Measurements from ENCODE around the gene CD276.
"Not testable (repeated sequence)": the region's sequence is repeated elsewhere in the genome, so short reads cannot be mapped to it uniquely, and the experiment has no call there.

CD276 gene

DNA sequence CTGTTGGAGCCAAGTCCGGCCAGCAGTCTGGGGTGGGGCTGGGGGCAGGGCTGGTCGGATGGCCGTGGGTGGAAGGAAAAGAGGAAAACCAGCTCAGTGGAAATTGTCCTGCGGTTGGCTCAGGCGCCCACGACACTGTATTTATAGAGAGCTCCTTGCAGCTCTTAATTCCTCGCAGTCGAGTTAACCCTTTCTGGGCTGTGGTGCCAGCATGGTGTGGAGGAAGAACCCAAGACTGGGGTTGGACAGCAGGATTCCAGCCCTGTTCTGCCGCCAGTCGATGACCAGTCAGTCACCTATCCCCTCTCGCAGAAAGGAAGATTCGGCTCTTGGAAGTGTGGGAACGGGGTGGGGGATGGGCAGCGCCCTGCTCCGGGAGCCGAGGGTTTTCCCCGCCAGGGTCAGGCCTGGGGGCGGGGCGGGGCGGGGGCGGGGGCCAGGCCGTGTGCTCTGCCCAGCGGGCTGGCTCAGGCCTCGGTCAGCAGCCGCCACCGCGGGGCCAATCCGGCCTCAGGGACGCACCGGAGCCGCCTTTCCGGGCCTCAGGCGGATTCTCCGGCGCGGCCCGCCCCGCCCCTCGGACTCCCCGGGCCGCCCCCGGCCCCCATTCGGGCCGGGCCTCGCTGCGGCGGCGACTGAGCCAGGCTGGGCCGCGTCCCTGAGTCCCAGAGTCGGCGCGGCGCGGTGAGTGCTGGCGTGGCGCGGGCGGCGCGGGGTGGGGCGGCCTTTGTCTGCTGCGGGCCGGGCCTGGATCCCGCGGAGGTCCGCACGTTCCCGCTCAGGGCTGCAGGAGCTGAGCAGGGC lies at the start of gene CD276:
TSS of gene CD276 (plus strand) at position 607 of the 804 bp plus-strand sequence. CDS start 15,257 bp downstream, outside the sequence.
- ATAC-seq = peak; percentile 43
- Mint-ChIP-seq H3K9me3 (no peaks in the 10 kb centered on the region), H3K36me3 (no peaks in the 10 kb centered on the region), H3K4me1 (peaks cover 13% of the 10 kb centered on the region), H3K4me3 (peak within 1 kb of the TSS; percentile 67), H3K27me3 (peaks cover 55% of the 10 kb centered on the region), H3K27ac (no peak within 1 kb of the TSS)

GRCh38 chr15:73637527-73637926 lies 46.7 kb upstream of the CD276 start:
- Mint-ChIP-seq H3K9me3 (peaks cover 10% of the 10 kb centered on the region), H3K36me3 (peaks cover 5% of the 10 kb centered on the region), H3K27me3 (peaks cover 24% of the 10 kb centered on the region), H3K27ac (no peak overlapping the region), H3K4me3 (no peak overlapping the region), H3K4me1 (peaks cover 27% of the 10 kb centered on the region)
- no peak for ATAC-seq

DNA sequence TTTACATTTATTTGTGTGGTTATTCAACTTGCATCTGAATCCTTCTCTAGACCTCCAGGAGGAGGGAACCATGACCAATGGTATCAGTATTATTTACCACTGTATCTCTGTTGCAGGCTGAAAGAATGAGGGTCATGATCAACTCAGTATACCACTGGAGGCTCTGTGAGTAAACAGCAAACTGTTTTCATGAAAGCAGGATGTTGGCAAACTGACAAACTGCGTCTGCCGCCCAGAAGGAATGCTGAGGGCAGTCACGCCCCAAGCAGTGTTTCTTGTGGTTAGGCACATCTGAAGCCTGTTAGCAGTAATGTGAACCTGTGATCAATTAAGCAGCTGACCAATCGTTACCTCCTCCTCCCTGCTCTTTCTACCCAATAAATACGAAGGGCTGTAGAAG lies 44.7 kb upstream of the CD276 start:
- H3K27ac Mint-ChIP-seq, H3K4me3 Mint-ChIP-seq, ATAC-seq, H3K9me3 Mint-ChIP-seq, H3K36me3 Mint-ChIP-seq: not testable (repeated sequence)
- Mint-ChIP-seq H3K4me1 (peaks cover 17% of the 10 kb centered on the region), H3K27me3 (peaks cover 24% of the 10 kb centered on the region)

DNA sequence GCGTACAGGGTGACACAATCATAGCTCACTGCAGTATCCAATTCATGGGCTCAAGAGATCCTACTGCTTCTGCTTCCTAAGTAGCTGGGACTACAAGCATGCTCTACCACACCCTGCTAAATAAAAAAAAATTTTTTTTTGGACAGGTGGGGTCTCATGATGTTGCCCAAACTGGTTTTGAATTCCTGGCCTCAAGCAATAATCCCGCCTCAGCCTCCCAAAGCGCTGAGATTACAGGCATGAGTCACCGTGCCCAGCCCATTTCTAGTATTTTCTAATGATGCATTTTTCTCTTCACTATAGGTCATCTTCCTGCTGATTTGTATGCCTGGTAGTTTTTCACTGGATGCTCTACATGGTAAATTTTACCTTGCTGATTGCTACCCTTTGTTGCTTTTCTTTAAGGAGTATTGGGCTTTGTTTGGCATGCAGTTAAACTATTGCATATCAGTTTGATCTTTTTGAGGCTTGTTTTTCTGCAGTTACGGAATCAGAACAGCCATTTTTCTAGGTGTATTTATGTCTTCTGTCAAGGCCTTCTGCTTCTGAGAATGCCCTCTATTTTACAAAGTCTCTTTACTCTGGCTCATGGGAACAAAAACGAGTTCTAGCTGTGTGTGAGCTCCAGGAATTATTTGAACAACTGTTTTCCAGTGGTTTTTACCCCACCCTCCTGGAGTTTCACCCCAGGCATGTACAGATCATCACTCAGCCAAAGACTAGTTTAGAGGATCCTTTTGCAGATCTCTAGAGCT lies 36.7 kb upstream of the CD276 start:
- H3K9me3 Mint-ChIP-seq = peaks cover 3% of the 10 kb centered on the region
- no peaks in the 10 kb centered on the region for H3K4me1 Mint-ChIP-seq
- H3K36me3 Mint-ChIP-seq = no peaks in the 10 kb centered on the region
- H3K27ac Mint-ChIP-seq = no peak overlapping the region
- peaks cover 59% of the 10 kb centered on the region for H3K27me3 Mint-ChIP-seq
- no peak for ATAC-seq
- H3K4me3 Mint-ChIP-seq = no peak overlapping the region

- Mint-ChIP-seq H3K27me3 (peaks cover 60% of the 10 kb centered on the region), H3K9me3 (peaks cover 3% of the 10 kb centered on the region), H3K27ac (no peak overlapping the region), H3K4me3 (no peak overlapping the region), H3K36me3 (no peaks in the 10 kb centered on the region), H3K4me1 (no peaks in the 10 kb centered on the region)
- no peak for ATAC-seq
Observed at GRCh38 chr15:73648014-73648295, 36.2 kb upstream of the CD276 start.

- no peak overlapping the region for H3K27ac Mint-ChIP-seq
- no peaks in the 10 kb centered on the region for H3K36me3 Mint-ChIP-seq
- no peak overlapping the region for H3K4me3 Mint-ChIP-seq
- no peak for ATAC-seq
- peaks cover 3% of the 10 kb centered on the region for H3K9me3 Mint-ChIP-seq
- H3K4me1 Mint-ChIP-seq = no peaks in the 10 kb centered on the region
- H3K27me3 Mint-ChIP-seq = peaks cover 84% of the 10 kb centered on the region
Observed at GRCh38 chr15:73650416-73651126, 33.6 kb upstream of the CD276 start.

- H3K27me3 Mint-ChIP-seq = peaks cover 73% of the 10 kb centered on the region
- no peak overlapping the region for H3K27ac Mint-ChIP-seq
- no peak for ATAC-seq
- H3K4me1 Mint-ChIP-seq = no peaks in the 10 kb centered on the region
- H3K9me3 Mint-ChIP-seq = peaks cover 3% of the 10 kb centered on the region
- H3K4me3 Mint-ChIP-seq = no peak overlapping the region
- no peaks in the 10 kb centered on the region for H3K36me3 Mint-ChIP-seq
Observed at GRCh38 chr15:73654659-73655058, 29.5 kb upstream of the CD276 start.

DNA sequence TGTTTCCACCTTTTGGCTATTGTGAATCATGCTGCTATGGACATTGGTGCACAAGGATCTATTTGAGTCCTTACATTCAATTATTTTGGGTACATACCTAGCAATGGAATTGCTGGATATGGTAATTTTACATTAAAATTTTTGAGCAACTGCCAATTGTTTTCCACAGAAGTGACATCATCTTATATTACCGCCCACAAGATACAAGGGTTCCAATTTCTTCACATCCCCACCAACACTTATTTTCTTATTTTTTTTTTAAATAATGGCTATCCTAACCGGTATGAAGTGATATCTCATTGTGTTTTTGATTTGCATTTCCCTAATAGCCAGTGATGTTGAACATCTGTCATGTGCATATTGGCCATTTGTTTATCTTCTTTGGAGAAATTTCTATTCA lies 28.5 kb upstream of the CD276 start:
- Mint-ChIP-seq H3K27me3 (peaks cover 73% of the 10 kb centered on the region), H3K36me3 (no peaks in the 10 kb centered on the region), H3K27ac (no peak overlapping the region), H3K4me1 (no peaks in the 10 kb centered on the region), H3K4me3 (no peak overlapping the region), H3K9me3 (peaks cover 3% of the 10 kb centered on the region)
- ATAC-seq = no peak

DNA sequence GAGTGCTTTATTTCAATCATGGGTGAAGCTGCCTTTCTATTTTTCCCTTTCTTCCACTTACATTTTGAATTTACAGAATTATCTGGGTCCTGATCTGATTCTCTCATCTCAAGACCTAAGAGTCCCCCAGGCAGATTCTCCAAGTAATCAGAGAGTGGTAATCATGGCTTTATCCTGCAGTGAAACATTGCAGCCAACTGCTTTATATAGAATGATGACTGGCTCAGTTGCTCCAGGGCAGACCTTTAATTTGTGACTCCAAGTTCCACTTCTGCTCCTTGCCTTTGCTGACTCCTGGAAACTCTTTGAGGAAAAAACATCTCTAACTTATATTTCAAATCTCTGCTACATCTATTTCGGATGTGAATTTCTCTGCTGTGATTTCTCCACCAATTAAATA lies 25.5 kb upstream of the CD276 start:
- Mint-ChIP-seq H3K4me1 (no peaks in the 10 kb centered on the region), H3K27me3 (peaks cover 70% of the 10 kb centered on the region), H3K27ac (no peak overlapping the region), H3K9me3 (peaks cover 6% of the 10 kb centered on the region), H3K36me3 (no peaks in the 10 kb centered on the region), H3K4me3 (no peak overlapping the region)
- ATAC-seq = no peak

GRCh38 chr15:73660455-73660854 lies 23.7 kb upstream of the CD276 start:
- Mint-ChIP-seq H3K4me3 (no peak overlapping the region), H3K9me3 (peaks cover 6% of the 10 kb centered on the region), H3K27ac (no peak overlapping the region), H3K4me1 (no peaks in the 10 kb centered on the region), H3K36me3 (no peaks in the 10 kb centered on the region), H3K27me3 (peaks cover 52% of the 10 kb centered on the region)
- ATAC-seq = no peak

- no peak overlapping the region for H3K4me3 Mint-ChIP-seq
- H3K36me3 Mint-ChIP-seq = no peaks in the 10 kb centered on the region
- no peak overlapping the region for H3K27ac Mint-ChIP-seq
- ATAC-seq = no peak
- peaks cover 34% of the 10 kb centered on the region for H3K27me3 Mint-ChIP-seq
- H3K9me3 Mint-ChIP-seq = no peaks in the 10 kb centered on the region
- no peaks in the 10 kb centered on the region for H3K4me1 Mint-ChIP-seq
Observed at GRCh38 chr15:73674587-73674986, 9.6 kb upstream of the CD276 start.

- Mint-ChIP-seq H3K36me3 (no peaks in the 10 kb centered on the region), H3K4me3 (no peak overlapping the region), H3K27ac (no peak overlapping the region), H3K27me3 (peaks cover 18% of the 10 kb centered on the region), H3K9me3 (no peaks in the 10 kb centered on the region), H3K4me1 (peaks cover 5% of the 10 kb centered on the region)
- no peak for ATAC-seq
Observed at GRCh38 chr15:73677146-73677607, 7.0 kb upstream of the CD276 start.

GRCh38 chr15:73677733-73678132 lies 6.5 kb upstream of the CD276 start:
- no peak overlapping the region for H3K27ac Mint-ChIP-seq
- peaks cover 23% of the 10 kb centered on the region for H3K27me3 Mint-ChIP-seq
- H3K9me3 Mint-ChIP-seq = no peaks in the 10 kb centered on the region
- H3K36me3 Mint-ChIP-seq = no peaks in the 10 kb centered on the region
- peaks cover 5% of the 10 kb centered on the region for H3K4me1 Mint-ChIP-seq
- no peak overlapping the region for H3K4me3 Mint-ChIP-seq
- no peak for ATAC-seq

GRCh38 chr15:73678498-73678897 lies 5.7 kb upstream of the CD276 start:
- Mint-ChIP-seq H3K4me3 (no peak overlapping the region), H3K4me1 (peaks cover 5% of the 10 kb centered on the region), H3K27me3 (peaks cover 23% of the 10 kb centered on the region), H3K9me3 (no peaks in the 10 kb centered on the region), H3K36me3 (no peaks in the 10 kb centered on the region), H3K27ac (no peak overlapping the region)
- no peak for ATAC-seq

- Mint-ChIP-seq H3K27ac (no peak overlapping the region), H3K4me3 (no peak overlapping the region), H3K27me3 (peaks cover 21% of the 10 kb centered on the region), H3K4me1 (peaks cover 5% of the 10 kb centered on the region), H3K9me3 (no peaks in the 10 kb centered on the region), H3K36me3 (no peaks in the 10 kb centered on the region)
- no peak for ATAC-seq
Observed at GRCh38 chr15:73679180-73679579, 5.0 kb upstream of the CD276 start.

Data from stimulated activated memory B cell treated with anti-CD40 and anti-IgM and Interleukin-4, amounts not matched to agents 10 μg/mL and 1 μg/mL and 100 μg/mL, for 72 hours (primary cell).